ENCODE results near the gene HDAC4. TPM values are rescaled to one million over a fixed set of nuclear protein-coding genes. Genes with fewer than 3 reads are reported as not detected.

HDAC4 gene
- total and polyA plus RNA-seq, 10 of the 15 experiments (the other 5 are each of a cell fraction or from before 2014, with no cell fraction given), result 0.22 to 15.7 (median 4.8) TPM

DNA sequence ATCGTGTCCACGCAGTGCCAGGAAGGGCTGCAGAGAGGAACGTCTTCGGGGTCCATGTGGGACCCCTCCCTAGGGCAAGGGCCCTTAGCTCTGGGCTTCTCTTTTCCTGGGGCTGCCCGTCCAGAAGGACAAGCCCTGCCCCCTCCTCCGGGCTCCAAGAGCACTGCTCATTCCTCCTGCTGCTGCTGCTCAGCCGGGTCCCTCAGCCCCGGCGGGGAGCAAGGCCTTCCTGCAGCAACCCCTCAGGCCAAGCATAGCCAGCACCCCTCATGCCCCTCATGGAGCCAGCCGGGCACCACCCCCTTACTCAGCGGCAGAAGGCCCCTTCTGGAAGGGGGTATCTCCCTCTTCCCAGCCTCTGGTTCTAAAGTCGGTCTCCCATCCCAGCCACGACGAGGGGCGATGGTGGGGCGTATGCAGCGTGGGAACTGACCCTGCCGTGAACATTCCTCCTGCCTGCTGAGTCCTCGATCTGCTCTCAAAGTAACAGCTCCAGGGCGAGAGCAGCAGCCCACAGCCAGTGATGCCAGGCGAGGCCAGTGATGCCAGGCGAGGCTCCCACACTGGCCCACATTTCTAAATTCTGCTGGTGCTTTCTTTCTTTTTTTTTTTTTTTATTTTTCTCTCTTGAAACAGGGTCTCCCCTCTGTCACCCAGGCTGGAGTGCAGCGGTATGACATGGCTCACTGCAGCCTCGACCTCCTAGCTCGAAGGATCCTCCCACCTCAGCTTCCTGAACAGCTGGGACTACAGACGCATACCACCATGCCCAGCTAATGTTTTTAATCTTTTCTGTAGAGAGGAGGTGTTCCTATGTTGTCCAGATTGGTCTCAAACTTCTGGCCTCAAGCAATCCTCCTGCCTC, 99.7 kb downstream of the HDAC4 start:
- POLR2A ChIA-PET, result no interaction called here
- no peaks in the 10 kb centered on the region for H3K36me3 ChIP-seq (ENCODE audit: control insufficient read depth in 2 of 2, insufficient read depth in 2 of 2, low read length in 1 of 2)
- CTCF ChIA-PET, result no interaction called here
- no peaks in the 10 kb centered on the region for H3K79me2 ChIP-seq (ENCODE audit: control insufficient read depth, insufficient read depth, low read length)
- no peaks in the 10 kb centered on the region for H3K9me3 ChIP-seq (replicated peaks; ENCODE audit: control insufficient read depth, insufficient read depth, low read length)
- no peak overlapping the region for H3K9ac ChIP-seq (ENCODE audit: control insufficient read depth, insufficient read depth, low read length)
- intact Hi-C loops (cut with micrococcal nuclease; ENCODE audit: unreplicated experiment) (no loop called here), in situ Hi-C loops (cut with MboI) (no loop called here)
- H3K4me1 ChIP-seq (ENCODE audit: control insufficient read depth, insufficient read depth, low read length), result peaks cover 22% of the 10 kb centered on the region
- H3K27me3 ChIP-seq (replicated peaks in 1 of 2; ENCODE audit: control insufficient read depth in 2 of 2, insufficient read depth in 2 of 2, low read length in 1 of 2), result no peaks in the 10 kb centered on the region
- no peaks in the 10 kb centered on the region; the same call in none of the 2 replicates for H4K20me1 ChIP-seq (ENCODE audit: control insufficient read depth, insufficient read depth)
- RAD21 ChIA-PET (ENCODE audit: unreplicated experiment), result interaction anchor here (0.7 kb wide), 1 partner anchor 136 kb away, joined by 3 read pairs; no protein-coding TSS in a partner anchor
- H3K27ac ChIP-seq (ENCODE audit: control insufficient read depth, insufficient read depth), result no peak overlapping the region
- DNase-seq (ENCODE audit: low read depth, low spot score), result no peak
- WGBS (ENCODE audit: insufficient coverage, insufficient replicate concordance, low lambda C conversion rate, missing lambda C conversion rate), result 86% methylated on average over 20 of the region's 26 CpGs
- no peak overlapping the region for H3K4me3 ChIP-seq
- H3K4me2 ChIP-seq (ENCODE audit: control insufficient read depth, insufficient read depth), result no peak overlapping the region
- H2AFZ ChIP-seq (ENCODE audit: control insufficient read depth, low read depth, low read length), result no peak overlapping the region
- SMC1A ChIA-PET (ENCODE audit: uncharacterized antibody, unreplicated experiment), result interaction anchor here (1.6 kb wide), 1 partner anchor 33 kb away, joined by 3 read pairs; no protein-coding TSS in a partner anchor
- ATAC-seq, result no peak
- no peak for TF ChIP-seq POU2F2 (IDR thresholded peaks at IDR 0.05; ENCODE audit: borderline replicate concordance, low read depth, low read length)
- TF ChIP-seq, protein P1, sequence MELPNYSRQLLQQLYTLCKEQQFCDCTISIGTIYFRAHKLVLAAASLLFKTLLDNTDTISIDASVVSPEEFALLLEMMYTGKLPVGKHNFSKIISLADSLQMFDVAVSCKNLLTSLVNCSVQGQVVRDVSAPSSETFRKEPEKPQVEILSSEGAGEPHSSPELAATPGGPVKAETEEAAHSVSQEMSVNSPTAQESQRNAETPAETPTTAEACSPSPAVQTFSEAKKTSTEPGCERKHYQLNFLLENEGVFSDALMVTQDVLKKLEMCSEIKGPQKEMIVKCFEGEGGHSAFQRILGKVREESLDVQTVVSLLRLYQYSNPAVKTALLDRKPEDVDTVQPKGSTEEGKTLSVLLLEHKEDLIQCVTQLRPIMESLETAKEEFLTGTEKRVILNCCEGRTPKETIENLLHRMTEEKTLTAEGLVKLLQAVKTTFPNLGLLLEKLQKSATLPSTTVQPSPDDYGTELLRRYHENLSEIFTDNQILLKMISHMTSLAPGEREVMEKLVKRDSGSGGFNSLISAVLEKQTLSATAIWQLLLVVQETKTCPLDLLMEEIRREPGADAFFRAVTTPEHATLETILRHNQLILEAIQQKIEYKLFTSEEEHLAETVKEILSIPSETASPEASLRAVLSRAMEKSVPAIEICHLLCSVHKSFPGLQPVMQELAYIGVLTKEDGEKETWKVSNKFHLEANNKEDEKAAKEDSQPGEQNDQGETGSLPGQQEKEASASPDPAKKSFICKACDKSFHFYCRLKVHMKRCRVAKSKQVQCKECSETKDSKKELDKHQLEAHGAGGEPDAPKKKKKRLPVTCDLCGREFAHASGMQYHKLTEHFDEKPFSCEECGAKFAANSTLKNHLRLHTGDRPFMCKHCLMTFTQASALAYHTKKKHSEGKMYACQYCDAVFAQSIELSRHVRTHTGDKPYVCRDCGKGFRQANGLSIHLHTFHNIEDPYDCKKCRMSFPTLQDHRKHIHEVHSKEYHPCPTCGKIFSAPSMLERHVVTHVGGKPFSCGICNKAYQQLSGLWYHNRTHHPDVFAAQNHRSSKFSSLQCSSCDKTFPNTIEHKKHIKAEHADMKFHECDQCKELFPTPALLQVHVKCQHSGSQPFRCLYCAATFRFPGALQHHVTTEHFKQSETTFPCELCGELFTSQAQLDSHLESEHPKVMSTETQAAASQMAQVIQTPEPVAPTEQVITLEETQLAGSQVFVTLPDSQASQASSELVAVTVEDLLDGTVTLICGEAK (IDR thresholded peaks at IDR 0.05; ENCODE audit: borderline replicate concordance), result no peak
- no peak for TF ChIP-seq MYB (IDR thresholded peaks at IDR 0.05; ENCODE audit: borderline replicate concordance, low read depth, low read length)
- no peak for TF ChIP-seq EZH2 (IDR thresholded peaks at IDR 0.05; ENCODE audit: borderline replicate concordance, control insufficient read depth, low read depth, low read length)
- no peak for TF ChIP-seq BCL3 (IDR thresholded peaks at IDR 0.05; ENCODE audit: borderline replicate concordance, insufficient read depth, low read depth, low read length, poor library complexity, severe bottlenecking)
- no peak for FAIRE-seq
- BruUV-seq (replicated peaks), result no TSS peak

Data from GM12878 (cell line).